ENCODE results near the gene KCNJ4.

DNA sequence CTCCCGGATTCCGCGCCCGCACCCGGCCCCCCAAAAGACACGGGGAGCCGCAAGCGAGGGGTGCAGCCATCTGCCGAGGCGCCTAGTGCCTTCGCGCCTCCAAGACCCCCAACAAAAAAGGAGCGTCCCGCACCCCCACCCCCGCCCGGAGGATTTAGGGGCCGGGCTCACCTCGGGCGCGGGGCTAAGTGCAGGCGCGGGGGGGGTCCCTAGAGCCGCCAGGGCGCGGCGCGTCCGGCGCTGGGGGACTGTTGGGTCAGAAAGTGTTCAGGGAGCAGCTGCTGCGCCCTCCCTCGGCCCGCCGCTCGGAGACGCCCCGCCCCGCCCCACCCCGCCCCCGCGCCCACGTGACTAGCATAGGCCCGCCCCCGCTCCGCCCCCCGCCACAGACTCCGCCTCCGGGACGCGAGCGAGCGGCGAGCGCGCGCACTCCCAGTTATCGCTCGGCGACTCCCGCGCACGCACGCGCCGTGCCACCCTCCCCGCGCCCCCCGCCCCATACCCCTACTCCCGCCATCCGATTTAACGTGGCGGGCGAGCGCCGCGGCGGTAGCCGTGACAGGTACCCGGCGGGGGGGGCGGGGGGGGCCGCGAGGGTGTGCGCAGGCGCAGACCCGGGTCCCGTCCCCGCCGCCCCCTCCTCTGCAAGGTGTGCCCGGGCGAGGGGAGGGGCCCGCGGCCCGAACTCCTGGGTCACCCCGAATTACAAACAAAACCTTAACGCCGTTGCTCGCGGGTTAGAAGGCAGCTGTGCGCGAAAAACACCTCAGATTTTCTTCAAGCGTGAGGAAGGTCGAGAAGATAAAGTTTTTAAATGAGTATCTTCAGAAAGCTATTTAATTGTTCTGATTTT, 56.2 kb downstream of the KCNJ4 start:
- TF ChIP-seq, protein P1, sequence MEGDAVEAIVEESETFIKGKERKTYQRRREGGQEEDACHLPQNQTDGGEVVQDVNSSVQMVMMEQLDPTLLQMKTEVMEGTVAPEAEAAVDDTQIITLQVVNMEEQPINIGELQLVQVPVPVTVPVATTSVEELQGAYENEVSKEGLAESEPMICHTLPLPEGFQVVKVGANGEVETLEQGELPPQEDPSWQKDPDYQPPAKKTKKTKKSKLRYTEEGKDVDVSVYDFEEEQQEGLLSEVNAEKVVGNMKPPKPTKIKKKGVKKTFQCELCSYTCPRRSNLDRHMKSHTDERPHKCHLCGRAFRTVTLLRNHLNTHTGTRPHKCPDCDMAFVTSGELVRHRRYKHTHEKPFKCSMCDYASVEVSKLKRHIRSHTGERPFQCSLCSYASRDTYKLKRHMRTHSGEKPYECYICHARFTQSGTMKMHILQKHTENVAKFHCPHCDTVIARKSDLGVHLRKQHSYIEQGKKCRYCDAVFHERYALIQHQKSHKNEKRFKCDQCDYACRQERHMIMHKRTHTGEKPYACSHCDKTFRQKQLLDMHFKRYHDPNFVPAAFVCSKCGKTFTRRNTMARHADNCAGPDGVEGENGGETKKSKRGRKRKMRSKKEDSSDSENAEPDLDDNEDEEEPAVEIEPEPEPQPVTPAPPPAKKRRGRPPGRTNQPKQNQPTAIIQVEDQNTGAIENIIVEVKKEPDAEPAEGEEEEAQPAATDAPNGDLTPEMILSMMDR (conservative IDR thresholded peaks at IDR 0.05; ENCODE audit: low read depth, low read length) = no peak
- TF ChIP-seq EZH2phosphoT487 (IDR thresholded peaks at IDR 0.05; ENCODE audit: borderline replicate concordance, low read length) = no peak
